ENCODE results near the gene ZGLP1.

Gene ZGLP1

GRCh38 chr19:10291554-10292205, 17.9 kb downstream of the ZGLP1 start:
- Histone ChIP-seq H3K9me3 (ENCODE audit: insufficient read depth, low read length, severe bottlenecking) (no peaks in the 10 kb centered on the region), H3K4me3 (ENCODE audit: low read depth in 1 of 2, low read length in 2 of 2) (no peak overlapping the region), H3K27me3 (ENCODE audit: insufficient read depth, low read length, poor library complexity) (no peaks in the 10 kb centered on the region), H3K36me3 (ENCODE audit: insufficient read depth, low read length) (no peaks in the 10 kb centered on the region), H3K9ac (ENCODE audit: low read depth, low read length) (no peak overlapping the region), H3K27ac (ENCODE audit: low read length) (no peak overlapping the region), H3K4me1 (ENCODE audit: insufficient read depth, low read length) (peaks cover 10% of the 10 kb centered on the region), H3K79me2 (ENCODE audit: insufficient read depth, low read length) (no peaks in the 10 kb centered on the region), H3K4me2 (ENCODE audit: insufficient read depth, low read length) (no peak overlapping the region), H2AFZ (ENCODE audit: low read depth, low read length) (no peak overlapping the region), H4K20me1 (ENCODE audit: insufficient read depth, low read length) (no peaks in the 10 kb centered on the region)
- ATAC-seq (ENCODE audit: insufficient read depth, low read depth), result no peak
- DNase-seq, result no peak
- TF ChIP-seq CTCF (IDR thresholded peaks at IDR 0.05; ENCODE audit: borderline replicate concordance, extremely low read depth, low read length, poor library complexity, severe bottlenecking) (no peak), EZH2 (IDR thresholded peaks at IDR 0.05; ENCODE audit: borderline replicate concordance, low read depth, low read length, severe bottlenecking) (no peak)

- Histone ChIP-seq H3K9me3 (ENCODE audit: insufficient read depth, low read length, severe bottlenecking) (no peaks in the 10 kb centered on the region), H3K4me2 (ENCODE audit: insufficient read depth, low read length) (no peak overlapping the region), H2AFZ (ENCODE audit: low read depth, low read length) (no peak overlapping the region), H3K4me1 (ENCODE audit: insufficient read depth, low read length) (peaks cover 16% of the 10 kb centered on the region), H4K20me1 (ENCODE audit: insufficient read depth, low read length) (no peaks in the 10 kb centered on the region), H3K9ac (ENCODE audit: low read depth, low read length) (no peak overlapping the region), H3K79me2 (ENCODE audit: insufficient read depth, low read length) (no peaks in the 10 kb centered on the region), H3K4me3 (ENCODE audit: low read depth in 1 of 2, low read length in 2 of 2) (no peak overlapping the region), H3K36me3 (ENCODE audit: insufficient read depth, low read length) (no peaks in the 10 kb centered on the region), H3K27ac (ENCODE audit: low read length) (no peak overlapping the region), H3K27me3 (ENCODE audit: insufficient read depth, low read length, poor library complexity) (no peaks in the 10 kb centered on the region)
- DNase-seq, result no peak
- no peak for ATAC-seq (ENCODE audit: insufficient read depth, low read depth)
- TF ChIP-seq EZH2 (IDR thresholded peaks at IDR 0.05; ENCODE audit: borderline replicate concordance, low read depth, low read length, severe bottlenecking) (no peak), CTCF (IDR thresholded peaks at IDR 0.05; ENCODE audit: borderline replicate concordance, extremely low read depth, low read length, poor library complexity, severe bottlenecking) (no peak)
Measured at GRCh38 chr19:10290876-10291553, 18.6 kb downstream of the ZGLP1 start.

GRCh38 chr19:10290357-10290875, 19.2 kb downstream of the ZGLP1 start:
- ATAC-seq (ENCODE audit: insufficient read depth, low read depth), result no peak
- Histone ChIP-seq H2AFZ (ENCODE audit: low read depth, low read length) (no peak overlapping the region), H3K9ac (ENCODE audit: low read depth, low read length) (no peak overlapping the region), H4K20me1 (ENCODE audit: insufficient read depth, low read length) (no peaks in the 10 kb centered on the region), H3K4me2 (ENCODE audit: insufficient read depth, low read length) (no peak overlapping the region), H3K4me1 (ENCODE audit: insufficient read depth, low read length) (peaks cover 22% of the 10 kb centered on the region), H3K79me2 (ENCODE audit: insufficient read depth, low read length) (no peaks in the 10 kb centered on the region), H3K9me3 (ENCODE audit: insufficient read depth, low read length, severe bottlenecking) (no peaks in the 10 kb centered on the region), H3K4me3 (ENCODE audit: low read depth in 1 of 2, low read length in 2 of 2) (no peak overlapping the region), H3K27ac (ENCODE audit: low read length) (no peak overlapping the region), H3K36me3 (ENCODE audit: insufficient read depth, low read length) (peaks cover 1% of the 10 kb centered on the region; the same call in 1 of the 2 replicates), H3K27me3 (ENCODE audit: insufficient read depth, low read length, poor library complexity) (no peaks in the 10 kb centered on the region)
- TF ChIP-seq CTCF (IDR thresholded peaks at IDR 0.05; ENCODE audit: borderline replicate concordance, extremely low read depth, low read length, poor library complexity, severe bottlenecking), result no peak
- no peak for TF ChIP-seq EZH2 (IDR thresholded peaks at IDR 0.05; ENCODE audit: borderline replicate concordance, low read depth, low read length, severe bottlenecking)
- no peak for DNase-seq

Data from DND-41 (cell line).